NCI-H1436 (cell line): ENCODE results near the gene COL26A1.
"Not testable (repeated sequence)": the region's sequence is repeated elsewhere in the genome, so short reads cannot be mapped to it uniquely, and the experiment has no call there.

ENCODE experiments used
- DNase-seq: peaks from one replicate; lab custom pipeline; 2025; lab: John Stamatoyannopoulos, UW

The COL26A1 gene

DNA sequence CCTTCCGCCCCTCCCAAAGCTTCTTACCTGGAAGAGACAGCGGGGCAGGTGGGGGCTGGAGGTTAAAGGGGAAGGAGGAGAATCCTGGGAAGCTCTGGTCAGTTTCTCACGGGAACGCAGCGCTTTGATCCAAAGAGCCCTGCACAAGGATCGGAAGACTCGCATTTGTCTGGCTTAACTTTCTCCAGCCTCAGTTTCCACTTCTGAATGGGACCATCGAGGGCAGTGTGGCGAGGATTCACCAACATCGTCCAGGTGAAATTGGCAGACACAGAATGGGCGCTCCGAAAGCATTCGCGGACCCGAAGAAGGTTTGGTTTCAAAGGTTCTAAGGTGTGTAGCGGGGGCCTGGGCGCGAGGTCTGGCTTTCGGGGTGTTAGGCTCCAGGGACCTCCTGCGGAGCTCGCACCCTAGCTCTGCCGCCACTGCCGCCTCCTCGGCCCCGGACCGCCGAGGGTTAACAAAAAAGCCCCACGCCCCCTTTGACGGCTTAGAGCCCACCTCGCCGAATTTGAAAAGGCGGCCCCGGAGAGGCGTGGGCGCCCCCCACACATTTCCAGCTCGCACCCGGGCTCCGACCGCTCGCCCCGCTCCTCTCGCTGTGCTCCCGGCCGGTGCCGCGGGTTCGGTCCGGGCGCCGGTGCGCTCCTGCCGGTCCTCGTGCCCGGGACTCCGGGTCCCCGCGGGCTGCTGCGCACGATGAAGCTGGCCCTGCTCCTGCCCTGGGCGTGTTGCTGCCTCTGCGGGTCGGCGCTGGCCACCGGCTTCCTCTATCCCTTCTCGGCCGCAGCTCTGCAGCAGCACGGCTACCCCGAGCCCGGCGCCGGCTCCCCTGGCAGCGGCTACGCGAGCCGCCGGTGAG is at the start of gene COL26A1:
COL26A1 (plus strand) TSS at position 542 of the 862 bp plus-strand sequence; CDS start at position 700, 158 bp downstream.
- no peak for DNase-seq

DNA sequence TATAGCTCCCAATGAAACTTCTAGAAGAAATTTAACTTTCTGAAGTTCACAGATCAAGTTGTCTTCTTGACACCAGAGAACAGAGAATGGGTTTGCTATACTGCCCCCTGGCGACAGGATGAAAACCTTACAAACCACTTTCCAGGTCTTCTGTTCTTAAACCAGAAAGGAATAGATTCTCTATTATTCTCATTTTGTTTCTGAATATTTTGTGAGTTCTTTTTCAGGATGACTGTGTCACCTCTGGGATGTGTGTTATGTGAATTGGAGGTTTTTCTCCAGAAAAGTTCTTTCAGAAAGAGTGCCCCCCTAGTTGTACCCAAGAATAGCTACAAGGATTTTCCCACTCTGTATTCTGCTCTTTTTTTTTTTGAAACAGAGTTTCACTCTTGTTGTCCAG is 47.3 kb upstream of the COL26A1 start:
- DNase-seq: no peak

DNA sequence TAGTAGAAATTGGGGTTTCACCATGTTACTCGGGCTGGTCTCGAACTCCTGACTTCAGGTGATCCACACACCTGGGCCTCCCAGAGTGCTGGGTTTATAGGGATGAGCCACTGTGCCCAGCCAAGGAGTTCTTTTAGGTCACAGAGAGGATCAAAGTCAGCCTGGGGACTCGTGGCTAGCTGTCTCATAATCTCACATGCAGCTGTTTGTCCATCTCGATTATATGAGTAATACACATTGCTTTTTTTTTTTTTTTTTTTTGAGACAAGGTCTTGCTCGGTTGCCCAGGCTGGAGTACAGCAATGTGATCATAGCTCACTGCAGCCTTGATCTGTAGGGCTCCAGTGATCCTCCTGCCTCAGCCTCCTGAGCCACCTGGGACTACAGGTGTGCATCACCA is 43.3 kb upstream of the COL26A1 start:
- no peak for DNase-seq

DNA sequence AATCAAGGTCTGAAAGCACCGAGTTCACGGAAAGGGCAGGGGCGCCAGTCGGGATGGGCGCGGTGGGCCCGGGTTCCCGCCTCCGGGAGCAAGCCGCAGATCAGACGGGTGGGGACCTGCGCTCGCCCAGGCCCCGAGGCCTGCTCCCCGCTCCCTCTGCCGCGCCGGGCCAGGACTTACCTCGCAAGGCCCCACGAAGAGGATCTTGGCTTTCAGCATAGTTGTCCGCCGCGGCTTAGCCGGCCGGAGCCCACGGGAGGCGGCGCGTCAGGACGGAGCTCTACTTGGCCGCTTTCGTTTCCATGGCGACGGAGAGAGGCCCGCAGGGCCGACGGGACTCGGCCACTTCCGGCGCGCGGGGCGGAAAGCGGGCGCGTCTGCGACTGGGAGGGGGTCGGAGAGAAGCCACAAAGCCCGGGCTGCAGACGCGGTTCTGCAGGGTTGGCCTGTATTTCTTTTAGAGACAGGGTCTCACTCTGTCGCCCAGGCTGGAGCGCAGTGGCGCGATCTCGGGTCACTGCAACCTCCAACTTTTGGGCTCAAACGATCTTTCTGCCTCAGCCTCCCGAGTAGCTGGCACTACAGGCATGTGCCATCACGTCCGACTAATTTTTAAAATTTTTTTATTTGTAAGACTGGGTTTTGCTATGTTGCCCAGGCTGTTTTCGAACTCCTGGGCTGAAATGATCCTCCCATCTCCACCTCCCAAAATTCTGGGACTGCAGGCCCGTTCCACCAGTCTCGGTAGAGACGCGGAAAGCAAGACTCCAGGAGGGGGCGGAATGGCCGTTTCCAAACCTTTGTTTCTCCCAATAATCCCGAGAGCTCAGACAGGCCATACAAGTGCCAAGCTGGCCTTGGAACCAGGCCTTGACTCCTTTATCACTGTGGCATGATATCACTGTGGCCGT is 40.9 kb upstream of the COL26A1 start, which contains the start of gene IFT22:
IFT22 (minus strand) TSS at position 322 of the 911 bp plus-strand sequence; CDS start at position 219, 103 bp downstream.
- peak; percentile 89 for DNase-seq

DNA sequence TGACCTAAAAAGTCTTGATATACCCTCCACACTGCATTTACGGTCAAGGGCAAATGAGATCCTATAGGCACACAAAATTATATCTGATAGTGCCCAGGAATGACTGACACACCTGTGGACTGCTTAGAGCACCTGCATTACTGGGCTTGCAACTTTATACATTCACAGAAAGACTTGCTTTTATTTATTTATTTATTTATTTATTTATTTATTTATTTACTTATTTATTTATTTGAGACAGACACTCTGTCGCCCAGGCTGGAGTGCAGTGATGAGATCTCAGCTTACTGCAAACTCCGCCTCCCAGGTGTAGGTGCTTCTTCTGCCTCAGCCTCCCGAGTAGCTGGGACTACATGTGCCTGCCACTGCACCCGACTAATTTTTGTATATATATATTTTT is 34.5 kb upstream of the COL26A1 start:
- no peak for DNase-seq

DNA sequence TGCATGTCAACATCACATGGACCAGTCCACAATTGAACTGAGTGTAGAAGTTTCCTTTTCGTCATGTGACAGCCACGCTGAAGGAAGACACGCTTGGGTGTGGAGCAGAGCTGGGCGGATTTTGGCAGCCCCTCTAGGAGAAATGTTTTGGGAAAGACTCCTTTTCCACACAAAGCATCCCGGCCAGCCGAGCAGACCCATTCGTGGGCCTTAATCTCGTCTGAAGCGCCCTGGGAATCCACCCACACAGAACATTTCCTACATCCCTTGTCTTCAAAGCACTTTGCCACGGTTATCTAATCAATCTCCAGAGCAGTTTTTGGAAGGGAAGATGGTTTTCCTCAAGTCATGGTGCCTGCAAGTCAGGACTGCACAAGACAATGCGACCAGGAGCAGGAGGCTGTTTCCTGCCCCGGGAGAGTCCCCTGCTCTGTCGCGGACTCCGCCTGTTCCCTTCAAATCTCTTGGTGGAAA is 32.6 kb upstream of the COL26A1 start:
- DNase-seq: no peak

DNA sequence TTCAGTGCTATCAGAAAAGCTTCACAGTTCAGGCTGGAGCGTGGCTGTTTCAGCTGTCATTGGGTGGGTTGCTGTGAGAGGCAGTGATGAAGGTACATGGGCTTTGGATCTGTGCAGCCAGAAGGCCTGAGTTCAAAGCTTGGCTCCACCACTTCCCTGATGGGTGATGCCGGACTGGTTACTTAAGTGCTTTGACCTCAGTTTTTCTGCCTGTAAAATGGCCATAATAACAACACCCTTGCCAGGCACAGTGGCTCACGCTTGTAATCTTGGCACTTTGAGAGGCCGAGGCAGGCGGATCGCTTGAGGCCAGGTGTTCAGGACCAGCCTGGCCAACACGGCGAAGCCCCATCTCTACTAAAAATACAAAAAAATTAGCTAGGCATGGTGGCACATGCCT is 30.6 kb upstream of the COL26A1 start:
- DNase-seq: no peak

DNA sequence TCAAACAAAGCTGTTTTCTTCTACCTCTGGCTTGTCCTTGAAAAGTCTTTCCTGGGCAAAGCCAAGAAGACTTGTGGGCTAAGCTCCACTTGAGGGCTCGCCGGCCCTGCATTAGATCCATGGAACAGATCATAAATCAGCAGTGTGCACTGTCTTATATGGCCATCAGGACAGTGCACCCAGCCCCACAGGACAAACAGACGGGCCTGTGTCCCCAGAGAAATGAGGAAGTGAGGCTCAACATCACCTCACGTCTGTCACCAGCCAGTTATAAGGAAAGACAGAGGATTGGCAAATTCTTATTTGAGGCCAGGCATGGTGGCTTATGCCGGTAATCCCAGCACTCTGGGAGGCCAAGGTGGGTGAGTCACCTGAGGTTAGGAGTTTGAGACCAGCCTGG is 28.8 kb upstream of the COL26A1 start:
- no peak for DNase-seq

DNA sequence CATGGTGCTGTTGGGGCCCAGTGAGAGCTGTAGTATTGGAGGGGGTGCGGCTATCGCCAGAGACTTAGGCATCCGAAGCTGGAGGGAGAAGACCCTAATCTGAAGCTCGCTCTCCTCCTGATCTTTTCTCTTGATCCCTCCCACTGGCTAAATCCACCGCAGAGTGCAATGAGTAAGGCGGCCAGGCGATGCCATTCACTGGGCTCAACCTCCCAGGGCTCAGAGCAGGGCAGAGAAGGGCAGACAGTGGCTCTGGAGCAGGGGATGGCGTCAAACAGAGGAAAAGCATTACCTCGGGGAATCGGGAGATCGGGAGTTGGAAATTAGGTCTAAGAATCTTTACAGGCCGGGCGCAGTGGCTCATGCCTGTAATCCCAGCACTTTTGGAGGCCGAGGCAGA is 22.3 kb upstream of the COL26A1 start:
- no peak for DNase-seq

DNA sequence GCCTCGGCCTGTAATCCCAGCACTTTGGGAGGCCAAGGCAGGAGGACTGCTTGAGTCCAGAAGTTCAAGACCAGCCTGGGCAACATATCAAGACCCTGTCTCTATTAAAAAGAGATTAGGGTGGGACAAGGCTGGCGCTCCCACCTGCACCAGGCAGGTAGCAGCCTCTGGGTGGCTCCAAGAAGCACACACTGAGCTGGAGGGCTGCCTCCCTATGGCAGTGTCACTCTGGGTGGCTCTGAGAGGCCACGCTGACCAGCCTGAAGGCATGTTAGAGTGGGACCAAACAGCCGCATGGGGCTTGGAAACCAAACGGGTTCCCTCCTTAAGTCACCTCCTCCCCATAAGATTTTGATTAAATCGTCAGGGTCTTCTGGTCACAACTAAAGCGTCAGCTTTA is 19.8 kb upstream of the COL26A1 start:
- DNase-seq: no peak

DNA sequence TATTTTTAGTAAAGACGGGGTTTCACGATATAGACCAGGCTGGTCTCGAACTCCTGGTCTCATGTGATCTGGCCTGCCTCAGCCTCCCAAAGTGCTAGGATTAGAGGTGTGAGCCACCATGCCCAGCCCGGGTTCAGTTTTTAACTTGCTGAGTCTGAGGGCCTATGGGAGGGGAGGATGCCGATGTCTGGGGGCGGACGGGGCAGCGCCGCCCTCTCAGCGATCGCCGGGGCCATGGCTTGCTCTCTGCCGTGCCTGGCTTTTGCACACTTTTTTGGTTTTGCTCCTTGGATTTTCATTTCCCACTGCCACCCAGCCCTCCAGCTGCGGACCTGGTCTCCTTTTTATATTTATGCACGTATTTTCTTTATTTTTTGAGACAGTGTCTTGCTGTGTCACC is 15.2 kb upstream of the COL26A1 start:
- no peak for DNase-seq

DNA sequence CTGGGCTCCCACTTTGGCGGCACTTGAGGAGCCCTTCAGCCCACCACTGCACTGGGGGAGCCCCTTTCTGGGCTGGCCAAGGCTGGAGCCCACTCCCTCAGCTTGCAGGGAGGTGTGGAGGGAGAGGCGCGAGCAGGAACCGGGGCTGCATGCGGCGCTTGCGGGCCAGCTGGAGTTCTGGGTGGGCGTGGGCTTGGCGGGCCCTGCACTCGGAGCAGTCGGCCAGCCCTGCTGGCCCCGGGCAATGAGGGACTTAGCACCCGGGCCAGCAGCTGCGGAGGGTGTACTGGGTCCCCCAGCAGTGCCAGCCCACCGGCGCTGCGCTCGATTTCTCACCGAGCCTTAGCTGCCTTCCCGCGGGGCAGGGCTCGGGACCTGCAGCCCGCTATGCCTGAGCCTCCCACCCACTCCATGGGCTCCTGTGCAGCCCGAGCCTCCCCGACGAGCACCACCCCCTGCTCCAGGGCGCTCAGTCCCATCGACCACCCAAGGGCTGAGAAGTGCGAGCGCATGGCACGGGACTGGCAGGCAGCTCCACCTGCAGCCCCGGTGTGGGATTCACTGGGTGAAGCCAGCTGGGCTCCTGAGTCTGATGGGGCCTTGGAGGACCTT is 14.1 kb upstream of the COL26A1 start:
- not testable (repeated sequence) for DNase-seq

DNA sequence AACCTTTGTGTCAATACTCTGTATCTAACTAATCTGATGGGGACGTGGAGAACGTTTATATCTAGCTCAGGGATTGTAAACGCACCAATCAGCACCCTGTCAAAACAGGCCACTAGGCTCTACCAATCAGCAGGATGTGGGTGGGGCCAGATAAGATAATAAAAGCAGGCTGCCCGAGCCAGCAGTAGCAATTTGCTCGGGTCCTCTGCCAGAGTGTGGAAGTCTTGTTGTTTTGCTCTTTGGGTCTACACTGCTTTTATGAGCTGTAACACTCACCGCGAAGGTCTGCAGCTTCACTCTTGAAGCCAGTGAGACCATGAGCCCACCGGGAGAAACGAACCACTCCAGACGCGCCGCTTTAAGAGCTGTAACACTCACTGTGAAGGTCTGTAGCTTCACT is 13.4 kb upstream of the COL26A1 start:
- not testable (repeated sequence) for DNase-seq

DNA sequence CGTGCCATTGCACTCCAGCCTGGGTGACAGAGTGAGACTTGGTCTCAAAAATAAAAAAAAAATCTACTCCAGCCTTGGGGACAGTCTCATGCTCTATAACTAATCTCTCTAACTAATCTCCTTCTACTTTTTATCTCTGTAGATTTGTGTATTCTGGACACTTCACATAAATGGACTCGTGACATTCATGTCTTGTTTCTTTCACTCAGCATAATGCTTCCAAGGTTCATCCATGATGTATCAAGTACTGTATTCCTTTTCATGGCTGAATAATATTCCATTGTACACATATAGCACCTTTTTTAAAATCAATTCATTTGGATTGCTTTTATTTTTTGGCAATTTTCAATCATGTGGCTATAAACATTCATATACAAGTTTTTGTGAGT is 9.8 kb upstream of the COL26A1 start:
- no peak for DNase-seq

DNA sequence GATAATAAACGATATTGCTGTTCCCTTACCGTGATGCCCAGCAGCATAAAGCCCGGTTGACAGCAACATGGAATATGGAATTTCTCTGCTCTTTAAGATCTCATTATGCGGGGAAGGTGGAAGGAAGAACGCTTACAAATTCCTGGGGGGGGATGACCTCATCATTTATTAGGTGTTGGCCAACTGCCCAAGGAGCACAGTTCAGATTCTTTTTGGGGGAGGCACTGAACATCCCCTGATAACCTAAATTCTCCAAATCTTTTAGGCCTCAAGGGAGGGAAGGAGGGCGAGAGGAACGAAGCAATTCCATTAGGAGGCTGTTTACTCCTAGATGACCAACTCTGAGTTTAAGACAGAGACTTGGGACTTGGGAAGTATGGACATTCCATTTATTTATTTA is 5.2 kb upstream of the COL26A1 start:
- no peak for DNase-seq

DNA sequence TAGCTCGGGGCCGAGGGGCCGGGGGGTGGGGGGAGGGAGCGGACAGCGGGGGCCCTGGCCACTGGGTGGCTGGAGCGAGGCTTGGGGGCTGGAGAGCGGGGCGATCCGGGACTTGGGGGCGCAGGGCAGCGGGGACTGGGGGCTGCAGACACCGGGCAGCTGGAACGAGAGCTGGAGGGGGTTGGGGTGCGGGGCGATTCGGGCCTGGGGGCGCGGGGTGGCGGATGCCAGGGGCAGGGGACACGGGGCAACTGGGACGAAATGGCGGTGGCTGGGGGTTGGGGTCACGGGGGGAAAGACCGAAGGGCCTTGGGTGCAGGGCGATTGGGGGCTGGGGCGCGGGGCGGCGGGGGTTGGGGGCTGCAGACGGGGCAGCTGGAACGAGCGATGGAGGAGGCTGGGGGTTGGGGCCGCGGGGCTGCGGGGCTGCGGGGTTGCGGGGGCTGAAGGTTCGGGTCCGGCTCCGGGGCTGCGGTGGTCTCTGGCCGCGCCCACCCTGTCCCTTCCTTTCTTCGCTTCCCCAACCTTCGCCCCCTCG is 590 bp downstream of the COL26A1 start:
- DNase-seq: no peak

DNA sequence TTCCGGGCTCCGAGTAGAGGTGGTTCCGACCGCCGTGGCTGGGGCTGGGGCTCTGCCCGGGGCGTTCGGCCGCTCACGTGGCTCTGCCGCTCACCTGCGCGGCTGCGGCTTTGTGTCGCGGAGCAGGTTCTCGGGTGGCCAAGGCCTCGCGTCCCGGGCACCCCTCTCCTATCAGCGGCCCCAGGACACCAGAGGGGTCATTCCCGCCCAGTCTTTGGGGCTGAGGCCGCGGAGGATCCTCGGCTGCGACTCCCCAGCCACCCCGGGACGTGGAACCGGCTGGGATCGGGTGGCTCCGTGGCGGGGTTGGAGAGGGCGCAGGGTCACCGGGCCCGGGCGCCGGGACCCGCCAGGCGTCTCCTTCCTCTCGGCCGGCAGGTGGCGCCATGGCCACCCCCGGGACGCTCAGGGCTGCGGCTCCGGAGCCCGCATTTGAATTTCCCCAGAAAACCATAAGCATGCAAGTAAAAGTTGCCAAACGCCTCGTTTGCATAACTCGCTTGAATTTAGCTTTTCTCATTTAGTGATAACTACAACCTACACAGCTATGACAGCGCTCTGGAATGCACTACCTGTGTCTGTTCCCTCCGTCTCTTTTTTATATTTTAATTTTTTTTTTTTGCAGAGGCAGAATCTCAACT is 1.2 kb downstream of the COL26A1 start:
- DNase-seq: peak; percentile 16

DNA sequence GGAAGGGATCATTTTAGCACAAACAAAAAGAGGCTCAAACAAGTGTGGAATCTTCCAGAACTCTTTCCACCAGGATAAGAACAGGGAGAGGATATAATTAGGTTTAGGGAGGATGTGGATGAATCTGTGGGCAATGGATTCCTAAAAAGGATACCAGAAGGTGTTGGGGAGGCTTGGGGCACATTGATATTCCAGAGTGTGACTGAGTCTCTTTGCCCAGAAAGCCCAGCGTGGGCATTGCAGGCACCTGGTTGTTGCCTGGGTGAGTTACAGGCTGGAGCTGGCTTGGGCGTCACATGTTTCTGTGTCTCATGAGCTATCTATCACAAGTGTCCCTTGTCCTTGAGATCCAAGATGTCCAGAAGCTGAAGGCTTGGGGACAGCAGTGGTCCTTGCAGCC is 3.3 kb downstream of the COL26A1 start:
- DNase-seq: no peak

DNA sequence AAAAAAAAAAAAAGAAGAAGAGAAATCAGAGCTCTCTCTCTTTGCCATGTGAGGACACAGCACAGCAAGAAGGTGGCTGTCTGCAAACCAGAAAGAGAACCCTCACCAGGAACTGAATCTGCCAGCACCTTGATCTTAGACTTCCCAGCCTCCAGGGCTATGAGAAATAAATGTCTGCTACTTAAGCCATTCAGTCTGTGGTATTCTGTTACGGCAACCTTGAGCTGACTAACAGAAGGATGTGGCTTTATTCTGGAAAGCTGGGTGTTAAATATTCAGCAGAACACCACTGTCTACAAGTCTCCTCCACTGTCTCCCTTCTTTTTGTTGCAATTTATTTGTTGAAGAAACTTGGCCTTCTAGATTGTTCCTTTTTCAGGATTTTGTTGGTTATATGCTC is 5.0 kb downstream of the COL26A1 start:
- no peak for DNase-seq

DNA sequence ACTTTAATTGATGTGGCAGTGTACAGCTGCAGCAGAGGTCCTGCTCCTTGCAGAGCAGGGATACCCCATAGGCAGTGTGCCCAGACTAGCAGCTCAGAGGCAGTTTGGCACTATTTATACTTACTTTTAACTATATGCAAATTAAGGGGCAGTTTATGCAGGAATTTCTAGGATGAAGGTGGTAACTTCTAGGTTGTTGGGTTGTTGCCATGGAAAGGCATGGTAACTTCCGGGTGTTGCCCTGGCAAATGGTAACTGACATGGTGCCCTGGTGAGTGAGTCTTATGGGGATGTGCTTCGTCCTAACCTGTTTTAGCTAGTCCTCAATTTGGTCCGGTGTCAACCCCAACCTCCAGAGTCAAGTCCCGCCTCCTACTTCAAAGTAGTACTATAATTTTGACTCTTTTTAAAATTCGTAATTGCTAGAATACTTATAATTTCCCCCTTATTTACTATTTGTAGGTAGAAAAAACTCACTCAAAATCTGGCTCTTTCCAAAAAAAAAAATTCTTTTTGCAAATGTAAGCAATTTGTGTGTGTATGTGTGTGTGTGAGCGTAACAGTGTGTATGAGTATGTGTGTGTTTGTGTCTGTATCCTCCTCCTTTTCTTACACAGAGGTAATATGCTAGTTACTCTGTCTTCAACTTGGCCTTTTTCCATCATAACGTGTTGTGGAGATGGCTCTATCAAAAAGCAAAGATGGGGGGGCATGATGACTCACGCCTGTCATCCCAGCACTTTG is 5.9 kb downstream of the COL26A1 start:
- no peak for DNase-seq

DNA sequence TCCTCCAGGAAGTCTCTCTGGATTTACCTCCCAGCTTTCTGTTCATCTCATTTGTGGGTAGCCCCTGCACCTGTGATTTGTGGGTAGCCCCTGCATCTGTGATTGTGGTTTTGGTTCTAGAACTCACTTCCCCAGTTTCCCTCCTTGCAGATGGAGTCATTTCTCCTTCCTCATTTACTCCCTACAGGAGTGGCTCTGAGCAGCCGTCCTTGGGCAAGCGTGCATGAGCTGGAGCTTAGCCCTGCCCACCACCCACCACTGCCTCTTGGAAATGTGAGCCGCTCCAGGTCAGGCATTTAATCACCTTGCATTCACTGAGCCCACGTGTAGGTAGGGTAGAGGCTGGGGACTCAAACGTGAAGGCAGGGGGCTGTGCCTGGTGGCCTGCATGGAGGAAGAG is 8.2 kb downstream of the COL26A1 start:
- DNase-seq: no peak
